Small intestine (tissue), 7 donors: ENCODE results near the gene ZNF419. TPM values are rescaled to one million over a fixed set of nuclear protein-coding genes. Genes with fewer than 3 reads are reported as not detected.
"Not testable (repeated sequence)": the region's sequence is repeated elsewhere in the genome, so short reads cannot be mapped to it uniquely, and the experiment has no call there.

Experiments
- DNase-seq, 2 donors: peaks; one replicate each; pipeline versions ENCODE4 v3.0.0 to v3.0.0-alpha.2; 2013
- FAIRE-seq: peaks from 2 replicates; lab custom pipeline; 2012; peaks lifted over from hg19 to GRCh38; lab: Jason Lieb, UNC
- H3K27ac ChIP-seq, 3 donors: one replicate each; pipeline ENCODE4 v1.5.1; 2013; ENCODE audit warnings: low read length in 2 of 3, mild to moderate bottlenecking in 2 of 3, control low read depth in 1 of 3, inconsistent platforms in 1 of 3, low read depth in 1 of 3, moderate library complexity in 1 of 3
- H3K27me3 ChIP-seq, 3 donors: one replicate each; pipeline ENCODE4 v1.6.1; 2013; ENCODE audit warnings: low read length in 3 of 3, inconsistent platforms in 1 of 3; ENCODE audit not compliant: control insufficient read depth in 3 of 3, insufficient read depth in 3 of 3
- H3K36me3 ChIP-seq, 3 donors: one replicate each; pipeline ENCODE4 v1.6.1; 2013; ENCODE audit warnings: low read length in 3 of 3, inconsistent platforms in 1 of 3, low read depth in 1 of 3, mild to moderate bottlenecking in 1 of 3, moderate library complexity in 1 of 3; ENCODE audit not compliant: control insufficient read depth in 3 of 3, insufficient read depth in 2 of 3
- H3K4me1 ChIP-seq, 3 donors: one replicate each; pipeline ENCODE4 v1.6.1; 2013; ENCODE audit warnings: low read length in 2 of 3, inconsistent platforms in 1 of 3, low read depth in 1 of 3, mild to moderate bottlenecking in 1 of 3, moderate library complexity in 1 of 3; ENCODE audit not compliant: control insufficient read depth in 3 of 3, insufficient read depth in 2 of 3
- H3K4me3 ChIP-seq, 3 donors: one replicate each; pipeline ENCODE4 v1.5.1; 2013; ENCODE audit warnings: low read length in 3 of 3, control low read depth in 1 of 3, inconsistent platforms in 1 of 3, low read depth in 1 of 3, mild to moderate bottlenecking in 1 of 3, moderate library complexity in 1 of 3
- H3K9me3 ChIP-seq, 2 donors: one replicate each; pipeline ENCODE4 v1.6.1; 2013; ENCODE audit warnings: low read depth in 1 of 2, low read length in 1 of 2; ENCODE audit not compliant: control insufficient read depth in 2 of 2, insufficient read depth in 1 of 2
- WGBS, 3 donors: extraction: QIAGEN DNeasy Blood & Tissue Kit; methylation state at CpG; one replicate each; pipeline ENCODE4 v1.1.7; 2013; 5-methylcytosine and 5-hydroxymethylcytosine counted together
- polyA plus RNA-seq, 4 donors: library from polyadenylated mRNA; stranded (reverse) in 3 of 4; unstranded in 1 of 4; fragments of 200-250 nt in 3 of 4; fragments of 120-200 nt in 1 of 4; gene quantifications; one replicate each; pipeline versions ENCODE4 v1.2.1 to v1.2.3, GENCODE V29; 2013
- donor health status: healthy with polysubstance abuse.
- donor health status: control.
- donor health status: control.
- donor health status: Bipolar disorder and iron deficiency.
- donor health status: healthy.

ZNF419 gene
- polyA plus RNA-seq, 4 donors: 1.6 to 12.9 (median 2.9) TPM

- DNase-seq (no peak), FAIRE-seq (no peak)
- no peak overlapping the region for H3K27ac ChIP-seq
- no peaks in the 10 kb centered on the region for H3K4me1 ChIP-seq
- peaks cover 0 to 52% of the 10 kb centered on the region in 2 donors for H3K9me3 ChIP-seq
- H3K4me3 ChIP-seq: no peak overlapping the region
- no peaks in the 10 kb centered on the region for H3K27me3 ChIP-seq
- WGBS, 3 donors: 95 to 97% (median 96%) methylated on average over 5 of the region's 5 CpGs
- peaks cover 0 to 8% (median 0%) of the 10 kb centered on the region in 3 donors for H3K36me3 ChIP-seq
These were observed 21.1 kb upstream of the ZNF419 start for GRCh38 chr19:57466489-57466888.

GRCh38 chr19:57473646-57474045 is 13.9 kb upstream of the ZNF419 start:
- H3K27ac ChIP-seq: no peak overlapping the region
- no peak for FAIRE-seq
- H3K36me3 ChIP-seq: peaks cover 16 to 28% (median 16%) of the 10 kb centered on the region in 3 donors
- WGBS, 3 donors: 97 to 99% (median 99%) methylated on average over 4 of the region's 4 CpGs
- H3K4me3 ChIP-seq: no peak overlapping the region
- peaks cover 0 to 2% (median 0%) of the 10 kb centered on the region in 3 donors for H3K4me1 ChIP-seq
- no peaks in the 10 kb centered on the region for H3K27me3 ChIP-seq
- peaks cover 17 to 66% of the 10 kb centered on the region in 2 donors for H3K9me3 ChIP-seq
- no peak for DNase-seq

- Histone ChIP-seq H3K4me1 (peaks cover 0 to 2% (median 0%) of the 10 kb centered on the region in 3 donors), H3K9me3 (peaks cover 16 to 54% of the 10 kb centered on the region in 2 donors), H3K27me3 (no peaks in the 10 kb centered on the region), H3K36me3 (peaks cover 16 to 28% (median 16%) of the 10 kb centered on the region in 3 donors), H3K4me3 (peak within 1 kb of the TSS; percentile 57 to 92 (median 65)), H3K27ac (peak within 1 kb of the TSS in 2 of 3 donors; percentile 84 to 89)
- peak; percentile 10 for FAIRE-seq
- peak; percentile 93 to 97 for DNase-seq
- 11 to 12% (median 11%) methylated on average over 38 of the region's 38 CpGs for WGBS, 3 donors
These were observed 10.2 kb upstream of the ZNF419 start, which contains the start of gene ZNF772 for GRCh38 chr19:57477191-57478008. Gene ZNF772 (minus strand): TSS chr19:57477566. CDS start chr19:57477309, 257 bp downstream.

- no CpG with 5 or more reads among the region's 1 CpG for WGBS, 3 donors
- H3K4me3 ChIP-seq: peak overlapping the region in 1 of 3 donors; percentile 13
- FAIRE-seq: not testable (repeated sequence)
These were observed 722 bp downstream of the ZNF419 start for GRCh38 chr19:57488299-57488644.

GRCh38 chr19:57499332-57499679 is 11.8 kb downstream of the ZNF419 start:
- FAIRE-seq, H3K4me3 ChIP-seq, H3K4me1 ChIP-seq, H3K27me3 ChIP-seq, DNase-seq, H3K27ac ChIP-seq: not testable (repeated sequence)
- peaks cover 2 to 21% (median 4%) of the 10 kb centered on the region in 3 donors for H3K36me3 ChIP-seq
- H3K9me3 ChIP-seq: peaks cover 0 to 34% of the 10 kb centered on the region in 2 donors

More at GRCh38 chr19:57488299-57488644, 722 bp downstream of the ZNF419 start:
- Histone ChIP-seq H3K36me3 (peaks cover 0 to 27% (median 11%) of the 10 kb centered on the region in 3 donors), H3K9me3 (peaks cover 0 to 31% of the 10 kb centered on the region in 2 donors)
- H3K4me1 ChIP-seq, H3K27me3 ChIP-seq, H3K27ac ChIP-seq, DNase-seq: not testable (repeated sequence)

GRCh38 chr19:57499680-57500395 is 12.3 kb downstream of the ZNF419 start, which contains the start of gene ZNF773:
Gene ZNF773 (plus strand): TSS chr19:57499938. CDS start chr19:57500081, 143 bp downstream.
- WGBS, 3 donors: 0 to 1% (median 1%) methylated on average over 47 to 61 of the region's 69 CpGs
- peak; percentile 94 to 98 for DNase-seq
- not testable (repeated sequence) for H3K27me3 ChIP-seq, H3K4me1 ChIP-seq, FAIRE-seq
- Histone ChIP-seq H3K4me3 (peak within 1 kb of the TSS; percentile 68 to 76 (median 73)), H3K36me3 (peaks cover 5 to 20% (median 6%) of the 10 kb centered on the region in 3 donors), H3K27ac (peak within 1 kb of the TSS; percentile 77 to 90 (median 79)), H3K9me3 (peaks cover 0 to 36% of the 10 kb centered on the region in 2 donors)

GRCh38 chr19:57500400-57500799 is 12.8 kb downstream of the ZNF419 start:
- H3K27ac ChIP-seq, DNase-seq, H3K27me3 ChIP-seq, H3K4me1 ChIP-seq, FAIRE-seq: not testable (repeated sequence)
- Histone ChIP-seq H3K36me3 (peaks cover 8 to 23% (median 8%) of the 10 kb centered on the region in 3 donors), H3K4me3 (peak overlapping the region in 2 of 3 donors; percentile 18 to 30), H3K9me3 (peaks cover 0 to 37% of the 10 kb centered on the region in 2 donors)
- 0 to 13% (median 13%) methylated on average over 1 of the region's 4 CpGs for WGBS, 3 donors

- no peak overlapping the region for H3K27ac ChIP-seq
- no peak overlapping the region for H3K4me3 ChIP-seq
- H3K27me3 ChIP-seq: no peaks in the 10 kb centered on the region
- no peaks in the 10 kb centered on the region for H3K4me1 ChIP-seq
- peaks cover 24 to 37% (median 26%) of the 10 kb centered on the region in 3 donors for H3K36me3 ChIP-seq
- 74 to 92% (median 88%) methylated on average over 4 of the region's 4 CpGs for WGBS, 3 donors
- FAIRE-seq: no peak
- no peak for DNase-seq
- H3K9me3 ChIP-seq: peaks cover 0 to 56% of the 10 kb centered on the region in 2 donors
These were observed 18.6 kb downstream of the ZNF419 start for GRCh38 chr19:57506163-57506562.
